GM12878 (cell line): ENCODE data around the gene HMGN3. TPM values are rescaled to one million over a fixed set of nuclear protein-coding genes. Genes with fewer than 3 reads are reported as not detected.

ENCODE experiments used
- ATAC-seq: fragments of 200-7000 bp; cut with Tn5 transposase; 3 replicates; pipeline ENCODE4 v1.9.1; 2020; ENCODE audit warnings: mild to moderate bottlenecking, moderate library complexity
- BruUV-seq: library from RNA; stranded (reverse); fragments of 400-500 nt; replicated peaks from 2 replicates; lab custom pipeline; 2021; lab: Mats Ljungman, UMichigan
- CTCF ChIA-PET: fragments of 300-600 bp; sonication (Branson Sonifier 250); formaldehyde crosslinking; extraction: SDS; loops from one replicate; lab custom pipeline; 2021; ENCODE audit warnings: inconsistent platforms; lab: Yijun Ruan, JAX
- POLR2A ChIA-PET: fragments of 350-600 bp; formaldehyde crosslinking; extraction: SDS; loops from one replicate; lab custom pipeline; 2021; ENCODE audit warnings: inconsistent platforms; lab: Charles Lee
- RAD21 ChIA-PET: fragments of 300-600 bp; sonication (Branson Sonifier 250); formaldehyde crosslinking; loops from one replicate; lab custom pipeline; 2023; ENCODE audit warnings: antibody characterized with exemption; ENCODE audit not compliant: unreplicated experiment; lab: Charles Lee
- SMC1A ChIA-PET: fragments of 300-600 bp; sonication (Branson Sonifier 250); formaldehyde crosslinking; loops from one replicate; lab custom pipeline; 2023; ENCODE audit not compliant: unreplicated experiment, uncharacterized antibody; lab: Charles Lee
- DNase-seq: peaks from one replicate; pipeline ENCODE4 v3.0.0-alpha.2; 2011; ENCODE audit warnings: low read depth, low spot score
- FAIRE-seq: peaks from 3 replicates; lab custom pipeline; 2011; peaks lifted over from hg19 to GRCh38; lab: Jason Lieb, UNC
- H2AFZ ChIP-seq: 2 replicates; pipeline ENCODE4 v1.6.0; 2011; ENCODE audit warnings: low read depth, low read length, control low read depth; ENCODE audit not compliant: control insufficient read depth
- H3K27ac ChIP-seq: 2 replicates; pipeline ENCODE4 v1.5.1; 2011; ENCODE audit warnings: control low read depth; ENCODE audit not compliant: control insufficient read depth, insufficient read depth
- H3K27me3 ChIP-seq, 2 experiments: replicated peaks in 1 of 2; 2 replicates each; pipeline versions ENCODE4 v1.6.0 to v1.6.1; 2011; ENCODE audit warnings: low read length in 1 of 2; ENCODE audit not compliant: control insufficient read depth in 2 of 2, insufficient read depth in 2 of 2
- H3K36me3 ChIP-seq, 2 experiments: 2 replicates each; pipeline ENCODE4 v1.5.1; 2011; ENCODE audit warnings: low read length in 1 of 2; ENCODE audit not compliant: control insufficient read depth in 2 of 2, insufficient read depth in 2 of 2
- H3K4me1 ChIP-seq: 2 replicates; pipeline ENCODE4 v1.6.1; 2011; ENCODE audit warnings: mild to moderate bottlenecking, low read length, moderate library complexity, mixed read lengths; ENCODE audit not compliant: control insufficient read depth, insufficient read depth
- H3K4me2 ChIP-seq: 2 replicates; pipeline ENCODE4 v1.6.0; 2011; ENCODE audit warnings: control low read depth; ENCODE audit not compliant: control insufficient read depth, insufficient read depth
- H3K4me3 ChIP-seq: fragments of 200-600 bp; sonication (generic); 2 replicates; pipeline ENCODE4 v1.5.1; 2016
- H3K79me2 ChIP-seq: 2 replicates; pipeline ENCODE4 v1.6.0; 2011; ENCODE audit warnings: low read length; ENCODE audit not compliant: control insufficient read depth, insufficient read depth
- H3K9ac ChIP-seq: 2 replicates; pipeline ENCODE4 v1.8.0; 2011; ENCODE audit warnings: low read length, control low read depth, mixed read lengths; ENCODE audit not compliant: control insufficient read depth, insufficient read depth
- H3K9me3 ChIP-seq: replicated peaks from 3 replicates; pipeline ENCODE4 v1.5.1; 2011; ENCODE audit warnings: mild to moderate bottlenecking, low read length; ENCODE audit not compliant: control insufficient read depth, insufficient read depth
- H4K20me1 ChIP-seq: 2 replicates; pipeline ENCODE4 v1.6.0; 2011; ENCODE audit not compliant: control insufficient read depth, insufficient read depth
- BMI1 ChIP-seq: fragments of 450-650 bp; IDR thresholded peaks from 2 replicates; pipeline ENCODE4 v1.6.1; 2016; ENCODE audit warnings: mild to moderate bottlenecking, moderate library complexity, borderline replicate concordance
- CBFB ChIP-seq: IDR thresholded peaks from 2 replicates; pipeline ENCODE4 v1.6.1; 2016; ENCODE audit warnings: antibody characterized with exemption, low read depth
- HDAC2 ChIP-seq: fragments of 200-600 bp; sonication (generic); IDR thresholded peaks from 2 replicates; pipeline ENCODE4 v1.6.1; 2017
- HDAC6 ChIP-seq: fragments of 200-600 bp; sonication (generic); IDR thresholded peaks from one replicate; pipeline ENCODE4 v1.8.0; 2017; ENCODE audit warnings: antibody characterized with exemption; ENCODE audit not compliant: unreplicated experiment
- MTA3 ChIP-seq: IDR thresholded peaks from 2 replicates; pipeline ENCODE4 v1.6.1; 2012; ENCODE audit warnings: low read length, inconsistent platforms, borderline replicate concordance
- NBN ChIP-seq: fragments of 450-650 bp; IDR thresholded peaks from 2 replicates; pipeline ENCODE4 v1.6.1; 2016
- PAX8 ChIP-seq: fragments of 450-650 bp; IDR thresholded peaks from 2 replicates; pipeline ENCODE4 v1.6.1; 2017; ENCODE audit warnings: mild to moderate bottlenecking, moderate library complexity
- SP1 ChIP-seq: IDR thresholded peaks from one replicate; pipeline ENCODE4 v1.6.1; 2011; ENCODE audit warnings: low read depth, low read length
- SPI1 ChIP-seq: IDR thresholded peaks from 2 replicates; pipeline ENCODE4 v1.6.1; 2011; ENCODE audit warnings: low read depth, mild to moderate bottlenecking, low read length, moderate library complexity, borderline replicate concordance; ENCODE audit not compliant: insufficient read depth
- TARDBP ChIP-seq: IDR thresholded peaks from 2 replicates; pipeline ENCODE4 v1.6.1; 2016; ENCODE audit warnings: borderline replicate concordance
- YY1 ChIP-seq: IDR thresholded peaks from 2 replicates; pipeline ENCODE4 v1.6.1; 2011; ENCODE audit warnings: low read depth, mild to moderate bottlenecking, low read length
- ZBED1 ChIP-seq: IDR thresholded peaks from 2 replicates; pipeline ENCODE4 v1.6.1; 2016; ENCODE audit warnings: borderline replicate concordance
- ZBTB33 ChIP-seq: fragments of 450-650 bp; IDR thresholded peaks from 2 replicates; pipeline ENCODE4 v1.6.1; 2017; ENCODE audit warnings: mild to moderate bottlenecking
- ZNF384 ChIP-seq: IDR thresholded peaks from 2 replicates; pipeline ENCODE4 v1.6.1; 2012; ENCODE audit warnings: low read depth, mild to moderate bottlenecking, low read length, improper control_type of control experiment, borderline replicate concordance
- in situ Hi-C: fragments of 300-500 bp; cut with MboI; formaldehyde crosslinking; loops from 9 replicates; pipeline ENCODE4 v1.14.3; 2018; ENCODE audit warnings: mixed read lengths
- intact Hi-C: fragments of 100-400 bp; cut with micrococcal nuclease; formaldehyde crosslinking; loops from one replicate; pipeline ENCODE4 v1.14.2; 2022; ENCODE audit not compliant: unreplicated experiment
- polyA plus RNA-seq, 11 experiments: library from polyadenylated mRNA; depleted of rRNA in 4 of 11; unstranded in 6 of 11; stranded (reverse) in 5 of 11; fragments of >200 nt; fragmentation: Nextera tagmentation in 4 of 11; fragmentation: Illumina TruSeq in 1 of 11; extraction: Ambion mirVana in 4 of 11; extraction: Trizol in 1 of 11; gene quantifications; 1 replicate in 1 of 11; 2 replicates in 10 of 11; pipeline versions ENCODE4 v1.2.1 to v1.2.3, GENCODE V29; 2011 to 2016; ENCODE audit warnings: inconsistent platforms in 2 of 11, missing spikeins in 2 of 11, low read depth in 1 of 11
- total RNA-seq, 4 experiments: library from RNA; depleted of rRNA in 3 of 4; stranded (reverse); fragments of >200 nt in 3 of 4; fragmentation: Illumina TruSeq in 1 of 4; extraction: Trizol in 1 of 4; gene quantifications; 2 replicates each; pipeline versions ENCODE4 v1.2.1 to v1.2.3, GENCODE V29; 2013 to 2021

HMGN3 gene
- total and polyA plus RNA-seq, 10 of the 15 experiments (the other 5 are each of a cell fraction or from before 2014, with no cell fraction given), result 115 to 496 (median 262) TPM

- Histone ChIP-seq H2AFZ (no peak overlapping the region), H3K4me2 (no peak overlapping the region), H3K27me3 (no peaks in the 10 kb centered on the region), H3K9ac (no peak overlapping the region), H3K4me3 (no peak overlapping the region), H3K4me1 (no peaks in the 10 kb centered on the region), H4K20me1 (no peaks in the 10 kb centered on the region), H3K36me3 (no peaks in the 10 kb centered on the region), H3K9me3 (no peaks in the 10 kb centered on the region), H3K79me2 (no peaks in the 10 kb centered on the region), H3K27ac (no peak overlapping the region)
- intact Hi-C loops, result no loop called here
- FAIRE-seq (no peak), DNase-seq (no peak), ATAC-seq (no peak)
- TF ChIP-seq ZBED1 (no peak), SPI1 (no peak), HDAC2 (no peak), YY1 (no peak), TARDBP (no peak), HDAC6 (no peak), CBFB (no peak), ZBTB33 (no peak), ZNF384 (no peak), NBN (no peak), MTA3 (no peak), BMI1 (no peak), PAX8 (no peak), SP1 (no peak)
- ChIA-PET CTCF (no interaction called here), POLR2A (no interaction called here), RAD21 (no interaction called here), SMC1A (interaction anchor here (1.2 kb wide), 1 partner anchor 51 kb away, joined by 3 read pairs; no protein-coding TSS in a partner anchor)
- in situ Hi-C loops, result no loop called here
- BruUV-seq, result no TSS peak
These were observed 37.6 kb downstream of the HMGN3 start for GRCh38 chr6:79196912-79197311.
